ENCODE measurements around the gene ARPC5L.

ARPC5L gene

GRCh38 chr9:124854822-124855221, 7.1 kb upstream of the ARPC5L start:
- no peak overlapping the region for H3K18ac ChIP-seq (ENCODE audit: low read length)
- no peak for DNase-seq
- H4K12ac ChIP-seq (ENCODE audit: low read depth, low read length), result no peak overlapping the region
- peaks cover 34 to 38% of the 10 kb centered on the region in 2 experiments for H3K36me3 ChIP-seq (ENCODE audit: control insufficient read depth in 1 of 2, insufficient read depth in 2 of 2, low read length in 2 of 2)
- H3K23ac ChIP-seq (ENCODE audit: low read length), result no peak overlapping the region
- no peaks in the 10 kb centered on the region for H3K9me3 ChIP-seq (ENCODE audit: insufficient read depth, low read depth, low read length)
- peaks cover 24% of the 10 kb centered on the region for H3K79me1 ChIP-seq (ENCODE audit: low read length)
- H3K27me3 ChIP-seq (ENCODE audit: insufficient read depth, low read length), result no peaks in the 10 kb centered on the region
- no peak overlapping the region for H3K9ac ChIP-seq (ENCODE audit: low read length)
- no peak overlapping the region for H4K8ac ChIP-seq (ENCODE audit: low read depth, low read length)
- no peak overlapping the region for H2BK12ac ChIP-seq (ENCODE audit: low read length)
- no peak overlapping the region for H4K91ac ChIP-seq (ENCODE audit: low read depth, low read length)
- no peak overlapping the region for H2BK120ac ChIP-seq (ENCODE audit: insufficient read depth, low read length, poor library complexity)
- no peak overlapping the region for H2AFZ ChIP-seq (ENCODE audit: insufficient read depth, low read length, poor library complexity)
- no peak overlapping the region for H3K4me2 ChIP-seq (ENCODE audit: low read length)
- no peak overlapping the region for H3K14ac ChIP-seq (ENCODE audit: low read length)
- H2AK5ac ChIP-seq (ENCODE audit: low read length), result no peak overlapping the region
- H3K27ac ChIP-seq (ENCODE audit: low read depth, low read length), result no peak overlapping the region
- peaks cover 17 to 21% of the 10 kb centered on the region in 2 experiments for H3K4me1 ChIP-seq (ENCODE audit: control insufficient read depth in 1 of 2, insufficient read depth in 2 of 2, low read length in 2 of 2)
- no peak overlapping the region for H3K4me3 ChIP-seq (ENCODE audit: low read depth, low read length)
- H3K79me2 ChIP-seq (ENCODE audit: control insufficient read depth, insufficient read depth, low read length, poor library complexity), result peaks cover 9% of the 10 kb centered on the region
- H2BK5ac ChIP-seq (ENCODE audit: low read depth, low read length, poor library complexity), result no peak overlapping the region
- no CpG with 5 or more reads among the region's 7 CpGs for WGBS (ENCODE audit: extremely low coverage, insufficient coverage, insufficient read length)
- H3K4ac ChIP-seq (ENCODE audit: low read depth, low read length), result no peak overlapping the region

- DNase-seq, result peak; percentile 33 to 59
- Histone ChIP-seq H3K27ac (ENCODE audit: low read depth, low read length) (no peak overlapping the region), H3K18ac (ENCODE audit: low read length) (no peak overlapping the region), H2AFZ (ENCODE audit: insufficient read depth, low read length, poor library complexity) (no peak overlapping the region), H3K4me3 (ENCODE audit: low read depth, low read length) (no peak overlapping the region), H3K4ac (ENCODE audit: low read depth, low read length) (no peak overlapping the region), H2BK120ac (ENCODE audit: insufficient read depth, low read length, poor library complexity) (no peak overlapping the region), H3K9me3 (ENCODE audit: insufficient read depth, low read depth, low read length) (no peaks in the 10 kb centered on the region), H3K23ac (ENCODE audit: low read length) (no peak overlapping the region), H2BK12ac (ENCODE audit: low read length) (no peak overlapping the region), H3K4me2 (ENCODE audit: low read length) (no peak overlapping the region), H4K8ac (ENCODE audit: low read depth, low read length) (no peak overlapping the region), H2BK5ac (ENCODE audit: low read depth, low read length, poor library complexity) (no peak overlapping the region), H4K91ac (ENCODE audit: low read depth, low read length) (no peak overlapping the region), H3K79me1 (ENCODE audit: low read length) (peaks cover 21% of the 10 kb centered on the region), H3K4me1 (ENCODE audit: control insufficient read depth in 1 of 2, insufficient read depth in 2 of 2, low read length in 2 of 2) (peaks cover 21 to 27% of the 10 kb centered on the region in 2 experiments), H3K36me3 (ENCODE audit: control insufficient read depth in 1 of 2, insufficient read depth in 2 of 2, low read length in 2 of 2) (peaks cover 42 to 45% of the 10 kb centered on the region in 2 experiments), H2AK5ac (ENCODE audit: low read length) (no peak overlapping the region), H3K27me3 (ENCODE audit: insufficient read depth, low read length) (no peaks in the 10 kb centered on the region), H4K12ac (ENCODE audit: low read depth, low read length) (no peak overlapping the region), H3K9ac (ENCODE audit: low read length) (no peak overlapping the region), H3K14ac (ENCODE audit: low read length) (no peak overlapping the region), H3K79me2 (ENCODE audit: control insufficient read depth, insufficient read depth, low read length, poor library complexity) (peaks cover 13% of the 10 kb centered on the region)
- WGBS (ENCODE audit: extremely low coverage, insufficient coverage, insufficient read length), result no CpG with 5 or more reads among the region's 18 CpGs
These were observed 6.4 kb upstream of the ARPC5L start for GRCh38 chr9:124855566-124855943.

GRCh38 chr9:124855944-124856765, 5.8 kb upstream of the ARPC5L start:
- no peak overlapping the region for H3K4ac ChIP-seq (ENCODE audit: low read depth, low read length)
- no peak overlapping the region for H2AFZ ChIP-seq (ENCODE audit: insufficient read depth, low read length, poor library complexity)
- no peak overlapping the region for H2BK12ac ChIP-seq (ENCODE audit: low read length)
- H2BK5ac ChIP-seq (ENCODE audit: low read depth, low read length, poor library complexity), result no peak overlapping the region
- H3K4me1 ChIP-seq (ENCODE audit: control insufficient read depth in 1 of 2, insufficient read depth in 2 of 2, low read length in 2 of 2), result peaks cover 21 to 28% of the 10 kb centered on the region in 2 experiments
- no peaks in the 10 kb centered on the region for H3K9me3 ChIP-seq (ENCODE audit: insufficient read depth, low read depth, low read length)
- no peak overlapping the region for H3K4me2 ChIP-seq (ENCODE audit: low read length)
- peaks cover 17% of the 10 kb centered on the region for H3K79me1 ChIP-seq (ENCODE audit: low read length)
- H3K14ac ChIP-seq (ENCODE audit: low read length), result no peak overlapping the region
- peaks cover 44 to 50% of the 10 kb centered on the region in 2 experiments for H3K36me3 ChIP-seq (ENCODE audit: control insufficient read depth in 1 of 2, insufficient read depth in 2 of 2, low read length in 2 of 2)
- no peak overlapping the region for H3K27ac ChIP-seq (ENCODE audit: low read depth, low read length)
- H4K8ac ChIP-seq (ENCODE audit: low read depth, low read length), result no peak overlapping the region
- H2AK5ac ChIP-seq (ENCODE audit: low read length), result no peak overlapping the region
- peak in 1 of 2 donors; percentile 27 for DNase-seq
- no peak overlapping the region for H3K4me3 ChIP-seq (ENCODE audit: low read depth, low read length)
- H3K9ac ChIP-seq (ENCODE audit: low read length), result no peak overlapping the region
- H3K27me3 ChIP-seq (ENCODE audit: insufficient read depth, low read length), result no peaks in the 10 kb centered on the region
- H4K12ac ChIP-seq (ENCODE audit: low read depth, low read length), result no peak overlapping the region
- peaks cover 19% of the 10 kb centered on the region for H3K79me2 ChIP-seq (ENCODE audit: control insufficient read depth, insufficient read depth, low read length, poor library complexity)
- no peak overlapping the region for H2BK120ac ChIP-seq (ENCODE audit: insufficient read depth, low read length, poor library complexity)
- no peak overlapping the region for H4K91ac ChIP-seq (ENCODE audit: low read depth, low read length)
- no peak overlapping the region for H3K23ac ChIP-seq (ENCODE audit: low read length)
- no CpG with 5 or more reads among the region's 16 CpGs for WGBS (ENCODE audit: extremely low coverage, insufficient coverage, insufficient read length)
- H3K18ac ChIP-seq (ENCODE audit: low read length), result no peak overlapping the region

GRCh38 chr9:124857533-124858162, 4.3 kb upstream of the ARPC5L start:
- Histone ChIP-seq H3K23ac (ENCODE audit: low read length) (no peak overlapping the region), H2AFZ (ENCODE audit: insufficient read depth, low read length, poor library complexity) (no peak overlapping the region), H3K9me3 (ENCODE audit: insufficient read depth, low read depth, low read length) (no peaks in the 10 kb centered on the region), H2AK5ac (ENCODE audit: low read length) (no peak overlapping the region), H3K18ac (ENCODE audit: low read length) (no peak overlapping the region), H3K4me3 (ENCODE audit: low read depth, low read length) (no peak overlapping the region), H2BK5ac (ENCODE audit: low read depth, low read length, poor library complexity) (no peak overlapping the region), H3K36me3 (ENCODE audit: control insufficient read depth in 1 of 2, insufficient read depth in 2 of 2, low read length in 2 of 2) (peaks cover 44 to 50% of the 10 kb centered on the region in 2 experiments), H3K4ac (ENCODE audit: low read depth, low read length) (no peak overlapping the region), H3K14ac (ENCODE audit: low read length) (no peak overlapping the region), H3K27me3 (ENCODE audit: insufficient read depth, low read length) (no peaks in the 10 kb centered on the region), H3K27ac (ENCODE audit: low read depth, low read length) (no peak overlapping the region), H4K91ac (ENCODE audit: low read depth, low read length) (no peak overlapping the region), H3K79me1 (ENCODE audit: low read length) (peaks cover 14% of the 10 kb centered on the region), H3K79me2 (ENCODE audit: control insufficient read depth, insufficient read depth, low read length, poor library complexity) (peaks cover 16% of the 10 kb centered on the region), H2BK120ac (ENCODE audit: insufficient read depth, low read length, poor library complexity) (no peak overlapping the region), H3K4me2 (ENCODE audit: low read length) (no peak overlapping the region), H2BK12ac (ENCODE audit: low read length) (no peak overlapping the region), H4K8ac (ENCODE audit: low read depth, low read length) (no peak overlapping the region), H4K12ac (ENCODE audit: low read depth, low read length) (no peak overlapping the region), H3K4me1 (ENCODE audit: control insufficient read depth in 1 of 2, insufficient read depth in 2 of 2, low read length in 2 of 2) (peaks cover 8 to 15% of the 10 kb centered on the region in 2 experiments), H3K9ac (ENCODE audit: low read length) (peak overlapping the region; percentile 53)
- no CpG with 5 or more reads among the region's 24 CpGs for WGBS (ENCODE audit: extremely low coverage, insufficient coverage, insufficient read length)
- no peak for DNase-seq
